ENCODE results near the gene NGDN. TPM values are rescaled to one million over a fixed set of nuclear protein-coding genes. Genes with fewer than 3 reads are reported as not detected.

The NGDN gene
- total and polyA plus RNA-seq, 10 donors = 32.7 to 62.7 (median 40.3) TPM

DNA sequence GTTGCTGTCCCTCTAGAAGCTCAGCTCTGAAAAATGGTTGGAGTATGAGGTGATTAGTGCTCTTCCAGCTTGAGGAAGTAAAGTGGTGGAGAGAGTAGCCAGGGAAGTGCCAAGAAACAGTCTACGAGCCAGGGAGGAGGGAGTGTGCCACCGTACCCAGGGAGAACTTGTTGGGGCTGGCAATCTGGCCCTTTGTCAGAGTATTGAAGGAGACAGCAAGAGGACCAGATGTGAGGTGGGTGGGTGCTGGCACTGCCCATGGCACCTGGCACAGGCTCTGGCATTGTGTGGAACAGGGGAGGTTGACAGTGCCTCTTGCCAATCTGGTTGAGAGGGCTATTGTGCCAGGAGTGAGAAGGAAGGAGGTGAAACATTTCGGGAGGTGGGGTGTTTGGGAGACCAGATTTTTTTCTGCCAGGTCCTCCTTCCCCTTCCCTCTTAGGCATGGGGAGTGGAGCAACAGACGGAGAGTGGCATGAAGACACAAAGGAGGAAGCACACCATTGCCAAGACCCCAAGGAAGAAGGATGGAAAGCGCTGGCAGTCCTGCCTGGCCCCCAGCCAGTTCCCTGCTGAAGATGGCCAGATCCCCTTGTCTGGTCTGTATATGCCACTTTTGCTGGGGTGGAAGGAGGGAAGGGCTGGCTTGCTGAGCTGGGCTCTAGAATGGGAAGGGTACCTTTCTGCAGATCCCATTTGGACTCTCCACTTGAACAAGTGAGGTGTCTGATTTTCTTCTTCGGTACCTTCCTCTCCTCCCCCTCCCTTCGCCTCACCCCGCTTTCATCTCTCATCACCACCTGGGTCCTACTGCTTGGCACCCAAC is 44.5 kb downstream of the NGDN start:
- Histone ChIP-seq H3K4me1 (peaks cover 0 to 9% (median 0%) of the 10 kb centered on the region in 6 donors), H3K9me3 (no peaks in the 10 kb centered on the region), H3K27me3 (replicated peaks in 1 of 7) (no peaks in the 10 kb centered on the region), H3K27ac (no peak overlapping the region), H3K36me3 (peaks cover 0 to 12% (median 2%) of the 10 kb centered on the region in 6 donors), H3K4me3 (no peak overlapping the region)
- WGBS, 5 donors = 82 to 89% (median 87%) methylated on average over 8 of the region's 8 CpGs
- DNase-seq = no peak
- intact Hi-C loops (cut with DNase I; ENCODE audit: low total_unique reads) = no loop called here
- TF ChIP-seq POLR2A (IDR thresholded peaks at IDR 0.05) = no peak
- TF ChIP-seq, protein P1, sequence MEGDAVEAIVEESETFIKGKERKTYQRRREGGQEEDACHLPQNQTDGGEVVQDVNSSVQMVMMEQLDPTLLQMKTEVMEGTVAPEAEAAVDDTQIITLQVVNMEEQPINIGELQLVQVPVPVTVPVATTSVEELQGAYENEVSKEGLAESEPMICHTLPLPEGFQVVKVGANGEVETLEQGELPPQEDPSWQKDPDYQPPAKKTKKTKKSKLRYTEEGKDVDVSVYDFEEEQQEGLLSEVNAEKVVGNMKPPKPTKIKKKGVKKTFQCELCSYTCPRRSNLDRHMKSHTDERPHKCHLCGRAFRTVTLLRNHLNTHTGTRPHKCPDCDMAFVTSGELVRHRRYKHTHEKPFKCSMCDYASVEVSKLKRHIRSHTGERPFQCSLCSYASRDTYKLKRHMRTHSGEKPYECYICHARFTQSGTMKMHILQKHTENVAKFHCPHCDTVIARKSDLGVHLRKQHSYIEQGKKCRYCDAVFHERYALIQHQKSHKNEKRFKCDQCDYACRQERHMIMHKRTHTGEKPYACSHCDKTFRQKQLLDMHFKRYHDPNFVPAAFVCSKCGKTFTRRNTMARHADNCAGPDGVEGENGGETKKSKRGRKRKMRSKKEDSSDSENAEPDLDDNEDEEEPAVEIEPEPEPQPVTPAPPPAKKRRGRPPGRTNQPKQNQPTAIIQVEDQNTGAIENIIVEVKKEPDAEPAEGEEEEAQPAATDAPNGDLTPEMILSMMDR (IDR thresholded peaks at IDR 0.05 in 8 of 11, conservative IDR thresholded peaks at IDR 0.05 in 3 of 11) = no peak
- TF ChIP-seq POLR2AphosphoS5 (IDR thresholded peaks at IDR 0.05) = no peak

DNA sequence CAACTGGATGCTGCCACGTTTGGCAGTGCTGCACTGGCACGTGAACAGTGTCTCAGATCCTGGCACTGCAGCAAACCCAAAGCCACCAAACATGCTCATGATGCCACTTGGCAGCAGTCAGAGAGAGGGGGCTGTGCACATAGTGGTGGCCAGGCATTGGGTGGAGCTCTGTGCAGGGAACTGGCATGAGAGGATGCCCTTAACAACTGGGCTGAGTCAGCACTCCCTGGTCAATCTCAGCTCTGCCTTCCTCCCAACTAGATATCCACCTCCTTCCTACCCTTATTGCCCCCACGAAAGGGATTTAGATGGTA is 45.1 kb downstream of the NGDN start:
- Histone ChIP-seq H3K36me3 (peaks cover 0 to 6% (median 0%) of the 10 kb centered on the region in 6 donors), H3K9me3 (no peaks in the 10 kb centered on the region), H3K4me1 (peaks cover 0 to 9% (median 0%) of the 10 kb centered on the region in 6 donors), H3K27me3 (replicated peaks in 1 of 7) (no peaks in the 10 kb centered on the region), H3K4me3 (no peak overlapping the region), H3K27ac (no peak overlapping the region)
- TF ChIP-seq, protein P1 (IDR thresholded peaks at IDR 0.05 in 8 of 11, conservative IDR thresholded peaks at IDR 0.05 in 3 of 11) = no peak
- TF ChIP-seq POLR2AphosphoS5 (IDR thresholded peaks at IDR 0.05) = no peak
- TF ChIP-seq POLR2A (IDR thresholded peaks at IDR 0.05) = no peak
- intact Hi-C loops (cut with DNase I; ENCODE audit: low total_unique reads) = no loop called here
- no peak for DNase-seq
- WGBS, 5 donors = 71 to 84% (median 82%) methylated on average over 3 of the region's 3 CpGs

DNA sequence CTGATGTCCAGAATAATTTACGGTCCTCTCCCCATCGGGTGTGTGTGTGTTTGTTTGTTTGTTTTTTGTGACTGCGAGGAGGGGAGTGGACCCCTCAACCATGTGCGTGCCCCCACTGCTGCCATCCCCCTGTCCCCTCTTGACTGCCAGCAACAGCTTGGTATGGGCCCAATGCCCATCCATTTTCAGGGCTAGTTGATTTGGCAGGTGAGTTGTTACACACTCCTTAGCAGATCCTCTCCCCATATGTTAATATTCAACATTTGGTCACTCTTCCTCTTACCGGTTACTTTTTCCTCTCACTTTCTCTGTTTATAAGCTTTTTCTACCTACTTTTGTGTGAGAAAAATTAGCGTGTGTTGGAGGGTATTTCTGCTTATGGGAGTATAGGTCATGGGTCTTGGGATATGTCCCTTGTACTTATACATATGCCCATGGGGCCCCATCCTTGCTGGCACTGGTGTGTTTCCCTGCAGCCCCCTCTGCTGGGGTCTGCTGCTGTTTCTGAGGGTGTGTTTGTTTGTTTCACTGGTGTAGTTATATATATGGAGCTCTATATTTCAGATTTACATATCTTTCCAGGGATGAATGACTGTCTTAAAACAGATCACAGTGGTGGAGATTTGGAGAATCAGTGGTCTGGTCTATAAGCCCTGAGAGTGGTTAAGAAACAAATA is 48.3 kb downstream of the NGDN start:
- H3K27ac ChIP-seq = no peak overlapping the region
- peaks cover 0 to 5% (median 0%) of the 10 kb centered on the region in 6 donors for H3K4me1 ChIP-seq
- TF ChIP-seq POLR2AphosphoS5 (IDR thresholded peaks at IDR 0.05) = no peak
- TF ChIP-seq POLR2A (IDR thresholded peaks at IDR 0.05) = no peak
- TF ChIP-seq, protein P1 (IDR thresholded peaks at IDR 0.05 in 8 of 11, conservative IDR thresholded peaks at IDR 0.05 in 3 of 11) = no peak
- H3K4me3 ChIP-seq = no peak overlapping the region
- H3K36me3 ChIP-seq = peaks cover 0 to 6% (median 0%) of the 10 kb centered on the region in 6 donors
- no peaks in the 10 kb centered on the region for H3K9me3 ChIP-seq
- intact Hi-C loops (cut with DNase I; ENCODE audit: low total_unique reads) = no loop called here
- no peak for DNase-seq
- WGBS, 5 donors = 76 to 86% (median 79%) methylated on average over 6 of the region's 6 CpGs
- no peaks in the 10 kb centered on the region for H3K27me3 ChIP-seq (replicated peaks in 1 of 7)

DNA sequence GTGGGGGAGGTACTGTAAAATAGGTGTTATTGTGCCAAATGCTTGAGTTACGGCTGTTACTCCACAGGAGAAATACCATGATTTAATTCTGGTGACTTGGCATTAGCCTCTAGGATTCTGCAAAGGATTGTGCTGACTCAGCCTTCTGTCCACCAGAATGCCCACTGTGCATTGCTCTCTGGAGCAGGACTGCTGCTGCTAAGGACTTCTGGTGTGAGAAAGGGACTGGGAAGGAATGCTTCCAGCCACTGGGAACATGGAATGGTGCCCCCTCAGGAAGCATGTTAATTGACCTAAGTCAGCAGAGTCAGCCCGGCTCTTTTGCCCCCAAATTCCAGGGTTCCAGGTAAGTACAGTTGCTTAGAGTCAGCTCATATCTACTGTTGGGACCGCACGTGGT is 49.2 kb downstream of the NGDN start:
- Histone ChIP-seq H3K4me3 (no peak overlapping the region), H3K27ac (no peak overlapping the region), H3K36me3 (peaks cover 0 to 6% (median 0%) of the 10 kb centered on the region in 6 donors), H3K9me3 (no peaks in the 10 kb centered on the region), H3K4me1 (peaks cover 0 to 5% (median 0%) of the 10 kb centered on the region in 6 donors), H3K27me3 (replicated peaks in 1 of 7) (no peaks in the 10 kb centered on the region)
- WGBS, 5 donors = 79 to 92% (median 86%) methylated on average over 4 of the region's 4 CpGs
- TF ChIP-seq, protein P1 (IDR thresholded peaks at IDR 0.05 in 8 of 11, conservative IDR thresholded peaks at IDR 0.05 in 3 of 11) = no peak
- TF ChIP-seq POLR2A (IDR thresholded peaks at IDR 0.05) (no peak), POLR2AphosphoS5 (IDR thresholded peaks at IDR 0.05) (no peak)
- intact Hi-C loops (cut with DNase I; ENCODE audit: low total_unique reads) = no loop called here
- DNase-seq = no peak

Data from spleen (tissue), 11 donors.